K562 (cell line): ENCODE data around the gene FBXO28. TPM values are rescaled to one million over a fixed set of nuclear protein-coding genes. Genes with fewer than 3 reads are reported as not detected.

Experiments used
- ATF4 ChIP-seq: fragments of 450-650 bp; formaldehyde crosslinking; IDR thresholded peaks from 2 replicates; pipeline ENCODE4 v1.4.0; 2022; ENCODE audit warnings: mild to moderate bottlenecking, moderate library complexity
- E2F5 ChIP-seq: sonication (generic); formaldehyde crosslinking; IDR thresholded peaks from 2 replicates; pipeline ENCODE4 v1.8.0; 2022; ENCODE audit warnings: mild to moderate bottlenecking, missing genetic modification reagents
- GATAD2A ChIP-seq: fragments of 450-650 bp; IDR thresholded peaks from 2 replicates; pipeline ENCODE4 v1.6.1; 2017
- MBD1 ChIP-seq: fragments of 250-450 bp; sonication (Bioruptor Pico); IDR thresholded peaks from 2 replicates; pipeline ENCODE4 v1.8.0; 2022; ENCODE audit warnings: inconsistent platforms
- NKRF ChIP-seq: fragments of 450-650 bp; IDR thresholded peaks from 2 replicates; pipeline ENCODE4 v1.6.1; 2016; ENCODE audit warnings: borderline replicate concordance
- PHB2 ChIP-seq: fragments of 450-650 bp; IDR thresholded peaks from 2 replicates; pipeline ENCODE4 v1.6.1; 2017; ENCODE audit warnings: low read depth
- PHF8 ChIP-seq: fragments of 200-600 bp; sonication (generic); IDR thresholded peaks from 2 replicates; pipeline ENCODE4 v1.6.1; 2012; ENCODE audit warnings: mixed run types, mild to moderate bottlenecking, inconsistent platforms, low read length, moderate library complexity, borderline replicate concordance
- POLR3G ChIP-seq: IDR thresholded peaks from 2 replicates; pipeline ENCODE4 v1.6.1; 2011; ENCODE audit not compliant: insufficient read length, insufficient replicate concordance; ENCODE audit errors: extremely low read depth
- RHOXF2B ChIP-seq: fragments of 250-450 bp; sonication (Bioruptor Pico); conservative IDR thresholded peaks from 2 replicates; pipeline ENCODE4 v1.5.1; 2021
- SP1 ChIP-seq: sonication (generic); formaldehyde crosslinking; IDR thresholded peaks from 2 replicates; pipeline ENCODE4 v1.8.1; 2022; ENCODE audit warnings: mild to moderate bottlenecking, missing genetic modification reagents
- SRF ChIP-seq, 2 experiments: fragments of 250-450, 450-650 bp in 1 of 2; sonication (Bioruptor Pico) in 1 of 2; sonication (generic) in 1 of 2; formaldehyde crosslinking; IDR thresholded peaks; 2 replicates each; pipeline versions ENCODE4 v1.5.0 to v1.5.1; 2020 to 2022; ENCODE audit warnings: mild to moderate bottlenecking in 1 of 2, missing genetic modification reagents in 1 of 2
- SRSF3 ChIP-seq: fragments of 200-400 bp; formaldehyde crosslinking; IDR thresholded peaks from 2 replicates; pipeline ENCODE4 v1.6.1; 2016; ENCODE audit warnings: mild to moderate bottlenecking, low read length, moderate library complexity; ENCODE audit not compliant: insufficient read depth
- ZNF232 ChIP-seq: sonication (generic); formaldehyde crosslinking; IDR thresholded peaks from 2 replicates; pipeline ENCODE4 v1.8.0; 2022; ENCODE audit warnings: mild to moderate bottlenecking, missing genetic modification reagents
- polyA plus RNA-seq, 8 experiments: library from polyadenylated mRNA; depleted of rRNA in 4 of 8; stranded (reverse) in 5 of 8; unstranded in 3 of 8; fragments of >200 nt; fragmentation: Nextera tagmentation in 2 of 8; fragmentation: Illumina TruSeq in 1 of 8; extraction: Ambion mirVana in 2 of 8; extraction: Trizol in 1 of 8; gene quantifications; 2 replicates each; pipeline versions ENCODE4 v1.2.1 to v1.2.3, GENCODE V29; 2011 to 2014; ENCODE audit warnings: inconsistent platforms in 1 of 8, missing spikeins in 1 of 8
- total RNA-seq, 7 experiments: library from RNA; depleted of rRNA in 6 of 7; stranded (reverse); fragments of >200 nt in 6 of 7; fragmentation: Illumina TruSeq in 2 of 7; extraction: Trizol in 2 of 7; gene quantifications; 2 replicates each; pipeline versions ENCODE4 v1.2.1 to v1.2.3, GENCODE V29; 2011 to 2021; ENCODE audit warnings: low replicate concordance in 1 of 7
- TF ChIP-seq, protein P1 (sequence below): fragments of 450-650 bp; IDR thresholded peaks from 2 replicates; pipeline ENCODE4 v1.6.1; 2014; ENCODE audit warnings: low read depth, mild to moderate bottlenecking, moderate library complexity, borderline replicate concordance
- TF ChIP-seq, protein P2 (sequence below), 2 experiments: fragments of 450-650 bp; IDR thresholded peaks; 2 replicates each; pipeline ENCODE4 v1.6.1; 2016

The FBXO28 gene
- total and polyA plus RNA-seq, 9 of the 15 experiments (the other 6 are each of a cell fraction or from before 2014, with no cell fraction given): 4.1 to 34.8 (median 25.3) TPM

GRCh38 chr1:224183591-224184312 is 69.8 kb downstream of the FBXO28 start (continued):
- no peak for TF ChIP-seq MBD1
- peak; percentile 80 to 95 for TF ChIP-seq SRF (CRISPR knock-in tag; IDR thresholded peaks at IDR 0.05)
- TF ChIP-seq POLR3G: no peak
- TF ChIP-seq RHOXF2B (CRISPR knock-in tag): 0 out of 2 replicates have a peak, but pooled peaks have one; percentile 35
- TF ChIP-seq ZNF232 (CRISPR knock-in tag): peak; percentile 63; the same call in 1 of the 2 replicates
- no peak for TF ChIP-seq PHB2
- TF ChIP-seq, protein P1, sequence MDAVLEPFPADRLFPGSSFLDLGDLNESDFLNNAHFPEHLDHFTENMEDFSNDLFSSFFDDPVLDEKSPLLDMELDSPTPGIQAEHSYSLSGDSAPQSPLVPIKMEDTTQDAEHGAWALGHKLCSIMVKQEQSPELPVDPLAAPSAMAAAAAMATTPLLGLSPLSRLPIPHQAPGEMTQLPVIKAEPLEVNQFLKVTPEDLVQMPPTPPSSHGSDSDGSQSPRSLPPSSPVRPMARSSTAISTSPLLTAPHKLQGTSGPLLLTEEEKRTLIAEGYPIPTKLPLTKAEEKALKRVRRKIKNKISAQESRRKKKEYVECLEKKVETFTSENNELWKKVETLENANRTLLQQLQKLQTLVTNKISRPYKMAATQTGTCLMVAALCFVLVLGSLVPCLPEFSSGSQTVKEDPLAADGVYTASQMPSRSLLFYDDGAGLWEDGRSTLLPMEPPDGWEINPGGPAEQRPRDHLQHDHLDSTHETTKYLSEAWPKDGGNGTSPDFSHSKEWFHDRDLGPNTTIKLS: 0 out of 2 replicates have a peak, but pooled peaks have one; percentile 4
- peak; percentile 40; the same call in 1 of the 2 replicates for TF ChIP-seq PHF8
- peak; percentile 19; the same call in 1 of the 2 replicates for TF ChIP-seq NKRF
- TF ChIP-seq GATAD2A: 0 out of 2 replicates have a peak, but pooled peaks have one; percentile 12
- 0 out of 2 replicates have a peak, but pooled peaks have one; percentile 11 for TF ChIP-seq ATF4 (CRISPR knock-in tag)
- TF ChIP-seq SP1: peak; percentile 45; the same call in 1 of the 2 replicates
- TF ChIP-seq, protein P2, sequence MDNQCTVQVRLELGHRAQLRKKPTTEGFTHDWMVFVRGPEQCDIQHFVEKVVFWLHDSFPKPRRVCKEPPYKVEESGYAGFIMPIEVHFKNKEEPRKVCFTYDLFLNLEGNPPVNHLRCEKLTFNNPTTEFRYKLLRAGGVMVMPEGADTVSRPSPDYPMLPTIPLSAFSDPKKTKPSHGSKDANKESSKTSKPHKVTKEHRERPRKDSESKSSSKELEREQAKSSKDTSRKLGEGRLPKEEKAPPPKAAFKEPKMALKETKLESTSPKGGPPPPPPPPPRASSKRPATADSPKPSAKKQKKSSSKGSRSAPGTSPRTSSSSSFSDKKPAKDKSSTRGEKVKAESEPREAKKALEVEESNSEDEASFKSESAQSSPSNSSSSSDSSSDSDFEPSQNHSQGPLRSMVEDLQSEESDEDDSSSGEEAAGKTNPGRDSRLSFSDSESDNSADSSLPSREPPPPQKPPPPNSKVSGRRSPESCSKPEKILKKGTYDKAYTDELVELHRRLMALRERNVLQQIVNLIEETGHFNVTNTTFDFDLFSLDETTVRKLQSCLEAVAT (IDR thresholded peaks at IDR 0.05): no peak
- 0 out of 2 replicates have a peak, but pooled peaks have one; percentile 34 for TF ChIP-seq E2F5 (CRISPR knock-in tag)
- 0 out of 2 replicates have a peak, but pooled peaks have one; percentile 22 for TF ChIP-seq SRSF3
